Measurements from ENCODE around the gene MITD1.
A peak's percentile ranks its signal among the peaks of the same experiment; 100 is the strongest.
"Not testable (repeated sequence)": the region's sequence is repeated elsewhere in the genome, so short reads cannot be mapped to it uniquely, and the experiment has no call there.

Gene MITD1

DNA sequence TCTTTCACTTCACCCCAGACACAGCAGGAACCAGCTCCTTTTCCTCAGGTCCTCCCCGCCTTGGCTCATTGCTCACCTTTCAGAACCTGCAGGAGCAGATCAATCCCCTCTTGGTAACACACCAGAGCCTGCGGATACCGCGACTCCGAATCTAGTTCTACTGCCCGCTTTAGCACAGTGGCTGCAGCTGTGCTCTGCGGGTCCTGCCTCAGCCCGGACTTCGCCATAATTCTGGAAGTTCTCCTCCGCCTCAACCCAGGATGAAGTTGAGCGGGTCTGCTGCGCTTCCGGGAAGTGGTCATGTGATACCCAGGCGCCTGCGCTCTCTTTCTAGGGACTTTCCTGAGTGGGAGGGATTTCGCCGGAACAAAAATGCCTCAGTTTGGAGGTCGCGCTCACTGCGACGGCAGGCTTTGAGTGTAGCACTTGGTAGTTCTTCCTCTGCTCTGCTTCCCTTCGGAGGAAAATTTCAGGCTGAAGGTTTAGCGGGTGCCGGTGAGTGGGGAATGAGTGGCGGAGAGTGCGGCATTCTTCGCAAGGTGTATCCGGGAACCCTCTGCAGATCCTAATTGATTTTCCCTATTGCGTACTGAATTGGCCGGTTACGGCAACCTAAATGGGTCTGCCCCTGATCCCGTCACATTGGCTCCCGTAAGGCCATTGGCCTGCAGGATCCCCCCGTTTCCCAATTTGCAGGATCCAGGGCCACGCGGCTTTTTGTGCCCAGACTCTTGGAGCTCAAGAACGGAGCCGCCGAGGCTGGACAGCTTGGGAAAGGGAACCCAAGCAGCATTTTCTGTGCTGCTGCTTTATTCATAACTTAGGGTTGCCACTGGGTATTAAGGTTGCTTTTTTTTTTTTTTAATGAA, at the start of gene MITD1, which contains the start of gene MRPL30:
Gene MITD1 (minus strand): TSS at position 304 of the 869 bp plus-strand sequence. CDS start 77 bp downstream, at position 227.
Gene MRPL30 (plus strand): TSS at position 430 of the 869 bp plus-strand sequence. CDS start 5,020 bp downstream, outside the sequence.
- peak; percentile 96 for DNase-seq (ENCODE audit: low spot score)

- DNase-seq (ENCODE audit: low spot score) = no peak
Observed at GRCh38 chr2:99217929-99218501, 37.2 kb upstream of the MITD1 start.

DNA sequence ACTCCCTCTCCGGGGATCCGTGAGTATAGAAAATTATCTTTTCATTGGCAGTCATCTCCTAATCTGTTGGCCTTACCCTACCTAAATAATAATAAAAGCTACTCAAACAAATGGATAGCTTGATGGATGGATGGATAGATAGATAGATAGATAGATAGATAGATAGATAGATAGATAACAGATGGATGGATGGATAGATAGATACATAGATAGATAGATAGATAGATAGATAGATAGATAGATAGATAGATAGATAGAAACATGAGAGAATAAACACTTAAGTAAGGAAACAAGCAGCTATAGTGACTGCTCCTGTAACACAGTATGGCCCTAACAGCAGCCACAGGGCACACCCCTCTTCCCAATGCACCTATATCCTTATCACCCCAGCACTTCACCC, 35.2 kb upstream of the MITD1 start:
- no peak for DNase-seq (ENCODE audit: low spot score)

GRCh38 chr2:99205491-99205890, 24.6 kb upstream of the MITD1 start:
- DNase-seq (ENCODE audit: low spot score) = no peak

- DNase-seq (ENCODE audit: low spot score) = no peak
Observed at GRCh38 chr2:99201959-99202678, 21.3 kb upstream of the MITD1 start.

GRCh38 chr2:99200076-99200800, 19.4 kb upstream of the MITD1 start:
- no peak for DNase-seq (ENCODE audit: low spot score)

GRCh38 chr2:99198103-99198841, 17.4 kb upstream of the MITD1 start:
- DNase-seq (ENCODE audit: low spot score) = no peak

- not testable (repeated sequence) for DNase-seq (ENCODE audit: low spot score)
Observed at GRCh38 chr2:99192364-99192763, 11.5 kb upstream of the MITD1 start.

GRCh38 chr2:99190548-99190947, 9.7 kb upstream of the MITD1 start:
- no peak for DNase-seq (ENCODE audit: low spot score)

- no peak for DNase-seq (ENCODE audit: low spot score)
Observed at GRCh38 chr2:99188357-99188756, 7.5 kb upstream of the MITD1 start.

- no peak for DNase-seq (ENCODE audit: low spot score)
Observed at GRCh38 chr2:99187011-99187410, 6.2 kb upstream of the MITD1 start.

GRCh38 chr2:99184811-99185210, 4.0 kb upstream of the MITD1 start:
- DNase-seq (ENCODE audit: low spot score) = no peak

GRCh38 chr2:99183025-99183424, 2.2 kb upstream of the MITD1 start:
- no peak for DNase-seq (ENCODE audit: low spot score)

DNA sequence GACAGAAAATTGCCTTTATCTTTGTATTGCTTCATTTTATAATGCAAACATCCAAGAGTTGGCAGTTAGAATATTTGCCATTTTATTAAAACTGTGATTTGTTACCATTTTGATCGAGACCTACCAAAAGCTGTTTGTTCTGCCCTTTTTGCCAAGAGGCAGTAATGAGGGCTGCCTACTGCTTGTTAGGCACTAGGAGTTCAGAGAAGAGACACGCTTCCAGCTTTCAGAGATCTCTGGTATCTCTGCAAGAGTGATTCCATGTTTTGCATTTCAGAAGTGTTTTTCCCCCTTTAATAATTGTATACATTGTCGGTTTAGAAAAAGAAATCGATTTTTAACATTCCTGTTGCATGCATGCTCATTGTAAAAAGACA, 754 bp upstream of the MITD1 start:
- peak; percentile 19 for DNase-seq (ENCODE audit: low spot score)

DNA sequence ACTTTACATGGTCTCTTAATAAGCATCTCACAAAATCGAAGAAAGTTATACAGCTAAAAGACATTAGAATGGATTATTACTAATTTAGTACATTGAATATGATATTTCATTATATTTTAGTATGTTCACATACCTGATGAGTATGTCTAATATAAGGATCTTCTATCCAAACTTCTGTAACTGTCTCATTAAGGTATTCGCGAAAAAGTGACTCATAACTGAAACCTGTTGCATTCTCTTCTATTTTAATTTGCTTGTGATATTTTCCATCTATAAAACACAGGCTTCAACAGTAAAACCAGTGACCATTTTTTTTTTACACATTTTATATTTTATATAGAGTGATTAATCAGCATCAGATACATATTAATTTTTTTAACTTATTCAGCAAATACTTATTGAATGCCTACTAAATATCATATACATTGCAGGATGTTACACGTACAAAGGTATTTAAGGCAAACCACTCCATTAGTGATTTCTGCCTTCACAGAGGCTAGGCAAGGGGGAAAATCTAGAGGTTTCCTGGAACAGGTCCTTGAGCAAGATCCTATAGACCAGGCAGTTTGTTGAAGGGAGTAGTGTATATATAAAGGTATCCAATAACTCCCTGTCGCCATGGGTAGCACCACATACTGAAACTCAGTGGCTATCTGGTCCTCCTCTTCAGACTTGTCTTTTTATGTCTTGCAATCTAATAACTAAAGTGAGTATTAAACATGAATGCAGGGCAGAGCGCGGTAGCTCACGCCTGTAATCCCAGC, 9.3 kb downstream of the MITD1 start:
- no peak for DNase-seq (ENCODE audit: low spot score)

GRCh38 chr2:99169534-99169933, 11.3 kb downstream of the MITD1 start:
- DNase-seq (ENCODE audit: low spot score) = no peak

DNA sequence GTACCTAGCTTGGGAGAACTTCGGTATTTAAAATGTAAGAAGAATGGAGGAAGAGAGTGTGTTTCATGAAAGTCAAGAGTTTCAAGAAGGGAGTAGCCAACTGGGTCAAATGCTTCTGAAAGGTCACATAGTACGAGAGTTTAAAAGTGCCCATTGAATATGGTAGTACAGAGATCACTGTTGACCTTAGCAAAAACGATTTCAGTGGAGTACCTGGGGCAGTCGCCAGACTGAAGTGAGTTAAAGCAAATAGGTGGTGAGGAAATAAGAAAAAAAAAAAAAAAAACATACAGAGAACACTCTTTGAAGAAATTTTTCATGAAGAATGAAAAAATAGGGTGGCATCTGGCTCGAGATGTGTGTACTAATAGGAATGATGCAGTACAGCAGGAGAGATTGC, 14.6 kb downstream of the MITD1 start:
- no peak for DNase-seq (ENCODE audit: low spot score)

DNA sequence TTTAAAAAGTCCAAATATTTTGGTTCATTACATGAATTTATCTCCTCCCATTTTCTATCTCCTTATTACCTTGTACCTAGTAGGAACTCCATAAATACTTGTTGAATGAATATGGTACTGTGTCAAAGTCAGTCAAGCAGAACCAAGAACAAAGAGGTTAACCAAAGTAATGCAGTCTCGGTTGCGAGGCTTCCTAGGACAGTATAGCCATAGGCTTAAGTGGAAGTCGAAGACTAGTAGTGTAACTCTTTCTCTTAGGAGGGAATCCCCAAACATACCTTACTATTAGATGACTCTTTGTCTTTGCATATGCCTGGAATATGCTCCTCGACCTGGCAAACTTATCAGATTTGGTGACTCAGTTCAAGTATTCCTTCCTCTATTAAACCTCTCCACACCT, 21.3 kb downstream of the MITD1 start:
- DNase-seq (ENCODE audit: low spot score) = no peak

- DNase-seq (ENCODE audit: low spot score) = no peak
Observed at GRCh38 chr2:99158599-99158998, 22.3 kb downstream of the MITD1 start.

GRCh38 chr2:99156891-99157290, 24.0 kb downstream of the MITD1 start:
- DNase-seq (ENCODE audit: low spot score) = no peak
